Upper lobe of left lung (tissue), 6 donors: Measurements from ENCODE around the gene OAS3. TPM values are rescaled to one million over a fixed set of nuclear protein-coding genes. Genes with fewer than 3 reads are reported as not detected.

Experiments
- ATAC-seq, 2 donors: fragments of 200-7000 bp; cut with Tn5 transposase; one replicate each; pipeline ENCODE4 v1.9.1; 2022; ENCODE audit warnings: mild to moderate bottlenecking in 2 of 2, moderate library complexity in 2 of 2; ENCODE audit not compliant: low FRiP score in 2 of 2
- DNase-seq, 2 donors: peaks; one replicate each; pipeline ENCODE4 v3.0.0-alpha.2; 2019 to 2020
- H3K27ac ChIP-seq, 4 donors: fragments of 200-600 bp; sonication (generic); one replicate each; pipeline ENCODE4 v1.5.1; 2016 to 2019
- H3K27me3 ChIP-seq, 4 donors: fragments of 200-600 bp; sonication (generic); one replicate each; pipeline ENCODE4 v1.5.1; 2017 to 2019
- H3K36me3 ChIP-seq, 4 donors: fragments of 200-600 bp; sonication (generic); one replicate each; pipeline ENCODE4 v1.5.1; 2016 to 2019
- H3K4me1 ChIP-seq, 4 donors: fragments of 200-600 bp; sonication (generic); one replicate each; pipeline ENCODE4 v1.5.1; 2018 to 2019
- H3K4me3 ChIP-seq, 4 donors: fragments of 200-600 bp; sonication (generic); one replicate each; pipeline ENCODE4 v1.5.1; 2017 to 2019; ENCODE audit warnings: mild to moderate bottlenecking in 2 of 4, moderate library complexity in 1 of 4
- H3K9me3 ChIP-seq, 4 donors: fragments of 200-600 bp; sonication (generic); one replicate each; pipeline ENCODE4 v1.5.1; 2018 to 2019
- CTCF ChIP-seq, 6 experiments: fragments of 450-650 bp in 4 of 6; fragments of 200-600 bp in 2 of 6; sonication (generic) in 2 of 6; IDR thresholded peaks; one replicate each; pipeline ENCODE4 v1.5.1; 2016 to 2019; ENCODE audit warnings: antibody characterized with exemption in 6 of 6
- EP300 ChIP-seq, 4 donors: sonication (generic); formaldehyde crosslinking; IDR thresholded peaks; one replicate each; pipeline ENCODE4 v1.5.1; 2017; ENCODE audit warnings: antibody characterized with exemption in 4 of 4, control low read depth in 2 of 4
- POLR2A ChIP-seq, 4 donors: fragments of 450-650 bp; IDR thresholded peaks; one replicate each; pipeline ENCODE4 v1.5.1; 2016 to 2017; ENCODE audit warnings: antibody characterized with exemption in 4 of 4, mild to moderate bottlenecking in 2 of 4
- POLR2AphosphoS5 ChIP-seq, 2 donors: sonication (generic); formaldehyde crosslinking; IDR thresholded peaks; one replicate each; pipeline ENCODE4 v1.5.1; 2017; ENCODE audit warnings: antibody characterized with exemption in 2 of 2
- WGBS, 2 donors: methylation state at CpG; one replicate each; pipeline ENCODE4 v1.1.5; 2017 to 2018; 5-methylcytosine and 5-hydroxymethylcytosine counted together
- total RNA-seq, 6 donors: library from RNA; depleted of rRNA in 4 of 6; stranded (reverse); fragments of >200 nt in 4 of 6; gene quantifications; one replicate each; pipeline versions ENCODE4 v1.1.0 to v1.2.1, GENCODE V29; 2016 to 2021
- donor health status: DM: no; HTN: no; CAD: no; lungs with moderate emphysema.
- donor health status: DM: no; HTN: yes; CAD: no; lungs with severe emphysema.

Gene OAS3
- total RNA-seq, 6 donors from 2014 or later = 15.3 to 61.9 (median 28.8) TPM

GRCh38 chr12:112964067-112964670 is 25.9 kb downstream of the OAS3 start:
- 99 to 100% methylated on average over 3 to 6 of the region's 6 CpGs for WGBS, 2 donors
- TF ChIP-seq EP300 (IDR thresholded peaks at IDR 0.05) (no peak), POLR2A (IDR thresholded peaks at IDR 0.05) (no peak), CTCF (IDR thresholded peaks at IDR 0.05) (no peak), POLR2AphosphoS5 (IDR thresholded peaks at IDR 0.05) (no peak)
- Histone ChIP-seq H3K4me1 (no peaks in the 10 kb centered on the region), H3K4me3 (no peak overlapping the region), H3K27ac (no peak overlapping the region), H3K27me3 (no peaks in the 10 kb centered on the region), H3K36me3 (peaks cover 0 to 96% (median 67%) of the 10 kb centered on the region in 4 donors), H3K9me3 (no peaks in the 10 kb centered on the region)
- ATAC-seq (no peak), DNase-seq (no peak)

GRCh38 chr12:112964915-112965314 is 26.6 kb downstream of the OAS3 start:
- 90 to 92% methylated on average over 4 of the region's 4 CpGs for WGBS, 2 donors
- Histone ChIP-seq H3K4me1 (no peaks in the 10 kb centered on the region), H3K27ac (no peak overlapping the region), H3K27me3 (no peaks in the 10 kb centered on the region), H3K4me3 (no peak overlapping the region), H3K36me3 (peaks cover 0 to 96% (median 74%) of the 10 kb centered on the region in 4 donors), H3K9me3 (no peaks in the 10 kb centered on the region)
- DNase-seq (no peak), ATAC-seq (peak in 1 of 2 donors; percentile 19)
- TF ChIP-seq POLR2A (IDR thresholded peaks at IDR 0.05) (no peak), POLR2AphosphoS5 (IDR thresholded peaks at IDR 0.05) (no peak), EP300 (IDR thresholded peaks at IDR 0.05) (no peak), CTCF (IDR thresholded peaks at IDR 0.05) (no peak)

GRCh38 chr12:112965643-112966042 is 27.4 kb downstream of the OAS3 start:
- Histone ChIP-seq H3K36me3 (peaks cover 0 to 97% (median 75%) of the 10 kb centered on the region in 4 donors), H3K27ac (no peak overlapping the region), H3K4me1 (peaks cover 0 to under 1% (median 0%) of the 10 kb centered on the region in 4 donors), H3K9me3 (no peaks in the 10 kb centered on the region), H3K4me3 (no peak overlapping the region), H3K27me3 (no peaks in the 10 kb centered on the region)
- ATAC-seq = no peak
- TF ChIP-seq CTCF (IDR thresholded peaks at IDR 0.05) (no peak), EP300 (IDR thresholded peaks at IDR 0.05) (no peak)
- DNase-seq = peak in 1 of 2 donors; percentile 27
- 93 to 94% methylated on average over 10 to 15 of the region's 15 CpGs for WGBS, 2 donors

- H3K4me3 ChIP-seq = no peak overlapping the region
- no peak for ATAC-seq
- DNase-seq = no peak
- no peaks in the 10 kb centered on the region for H3K9me3 ChIP-seq
- no peaks in the 10 kb centered on the region for H3K27me3 ChIP-seq
- peaks cover 0 to 80% (median 61%) of the 10 kb centered on the region in 4 donors for H3K36me3 ChIP-seq
- no peak overlapping the region for H3K27ac ChIP-seq
- 93 to 97% methylated on average over 5 to 9 of the region's 9 CpGs for WGBS, 2 donors
- TF ChIP-seq POLR2AphosphoS5 (IDR thresholded peaks at IDR 0.05) = no peak
- no peak for TF ChIP-seq POLR2A (IDR thresholded peaks at IDR 0.05)
- no peak for TF ChIP-seq EP300 (IDR thresholded peaks at IDR 0.05)
- no peak for TF ChIP-seq CTCF (IDR thresholded peaks at IDR 0.05)
- peaks cover 0 to 14% (median 6%) of the 10 kb centered on the region in 4 donors for H3K4me1 ChIP-seq
Observed at GRCh38 chr12:112967306-112967705, 29.0 kb downstream of the OAS3 start.

- DNase-seq (no peak), ATAC-seq (no peak)
- peaks cover 0 to 74% (median 56%) of the 10 kb centered on the region in 4 donors for H3K36me3 ChIP-seq
- H3K27ac ChIP-seq = no peak overlapping the region
- WGBS, 2 donors = 93 to 95% methylated on average over 4 to 7 of the region's 7 CpGs
- H3K27me3 ChIP-seq = no peaks in the 10 kb centered on the region
- peaks cover 0 to 14% (median 6%) of the 10 kb centered on the region in 4 donors for H3K4me1 ChIP-seq
- no peak for TF ChIP-seq CTCF (IDR thresholded peaks at IDR 0.05)
- no peak for TF ChIP-seq POLR2AphosphoS5 (IDR thresholded peaks at IDR 0.05)
- no peak for TF ChIP-seq POLR2A (IDR thresholded peaks at IDR 0.05)
- no peak for TF ChIP-seq EP300 (IDR thresholded peaks at IDR 0.05)
- H3K9me3 ChIP-seq = no peaks in the 10 kb centered on the region
- no peak overlapping the region for H3K4me3 ChIP-seq
Observed at GRCh38 chr12:112967858-112968257, 29.6 kb downstream of the OAS3 start.
